DMS 273 treated with DMSO at 0.1 percent for 48 hours (cell line): Measurements from ENCODE around the gene GPATCH2L.

Experiments
- DNase-seq: peaks from one replicate; lab custom pipeline; 2025; lab: John Stamatoyannopoulos, UW

GPATCH2L gene

DNA sequence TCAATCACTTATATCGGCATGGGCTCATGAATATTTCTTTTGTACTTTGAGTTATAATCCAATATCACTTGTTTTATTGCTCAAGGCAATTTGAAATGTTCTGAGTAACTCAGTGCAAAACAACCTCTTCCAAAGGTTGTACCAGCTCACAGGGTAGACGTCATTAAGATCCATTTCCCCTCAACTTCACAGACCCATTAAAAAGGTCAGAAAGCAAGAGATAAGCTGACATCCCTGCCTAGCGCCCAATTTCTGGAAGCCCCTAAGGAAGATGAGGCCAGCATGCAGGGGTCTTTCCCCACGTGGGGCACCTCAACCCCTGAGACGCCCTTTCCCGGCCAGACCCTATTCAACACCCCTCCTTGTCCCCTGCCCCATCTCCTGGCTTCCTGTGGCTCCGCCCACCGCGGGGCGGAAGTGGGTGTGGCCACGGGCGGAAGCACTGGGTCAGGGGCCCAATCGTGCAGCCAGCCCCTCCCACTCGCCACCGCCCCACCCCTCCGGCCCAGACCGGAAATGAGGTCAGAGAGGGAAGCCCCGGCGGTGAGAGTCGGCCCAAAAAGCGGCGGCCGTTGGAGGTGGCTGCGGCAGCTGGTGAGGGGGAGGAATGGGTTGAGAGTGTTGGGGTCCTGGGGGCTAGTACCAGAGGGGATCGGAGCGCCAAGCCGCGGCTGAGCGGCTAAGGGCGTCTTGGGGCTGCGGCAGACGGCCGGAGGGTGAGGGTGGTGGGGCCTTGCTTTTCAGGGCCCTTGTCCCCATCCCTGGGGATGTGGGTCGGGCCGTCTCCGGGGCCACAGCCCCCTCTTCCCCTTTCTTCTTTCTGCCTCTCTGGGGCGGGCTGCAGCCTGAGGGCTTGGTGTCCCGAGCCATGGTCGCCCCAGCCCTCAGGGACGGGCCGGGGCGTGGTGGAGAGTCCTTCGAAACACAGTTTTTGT is at the start of gene GPATCH2L:
GPATCH2L (plus strand) TSS at position 525 of the 935 bp plus-strand sequence. CDS start 2,442 bp downstream, outside the sequence.
- DNase-seq, result peak; percentile 68

DNA sequence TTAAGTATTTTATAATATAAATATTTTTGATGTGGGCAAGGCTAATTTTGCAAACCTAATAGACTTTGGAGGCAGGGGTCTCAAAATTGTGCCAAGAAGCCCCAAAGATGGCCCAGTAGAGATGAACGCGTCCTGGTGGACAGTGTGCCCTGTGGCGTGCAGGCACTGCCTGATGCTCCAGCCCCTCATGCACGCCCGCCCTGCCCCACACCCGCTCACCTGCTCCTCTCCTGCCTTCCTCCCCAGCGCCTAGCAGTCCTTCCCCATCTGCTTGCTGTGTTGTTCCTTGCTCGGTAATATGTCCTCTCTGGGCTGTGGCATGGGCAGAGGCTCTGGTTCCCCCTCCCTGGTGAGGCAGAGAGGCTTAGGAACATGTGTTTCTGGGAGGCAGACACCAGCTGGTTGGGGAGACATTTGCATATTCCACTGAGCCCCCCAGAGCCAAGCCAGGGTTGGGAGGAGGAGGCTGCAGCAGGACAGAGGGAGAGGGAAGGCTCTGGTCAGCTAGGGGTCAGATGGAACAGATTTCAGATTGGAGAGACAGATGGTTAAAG is 46.8 kb upstream of the GPATCH2L start:
- DNase-seq, result peak; percentile 79

DNA sequence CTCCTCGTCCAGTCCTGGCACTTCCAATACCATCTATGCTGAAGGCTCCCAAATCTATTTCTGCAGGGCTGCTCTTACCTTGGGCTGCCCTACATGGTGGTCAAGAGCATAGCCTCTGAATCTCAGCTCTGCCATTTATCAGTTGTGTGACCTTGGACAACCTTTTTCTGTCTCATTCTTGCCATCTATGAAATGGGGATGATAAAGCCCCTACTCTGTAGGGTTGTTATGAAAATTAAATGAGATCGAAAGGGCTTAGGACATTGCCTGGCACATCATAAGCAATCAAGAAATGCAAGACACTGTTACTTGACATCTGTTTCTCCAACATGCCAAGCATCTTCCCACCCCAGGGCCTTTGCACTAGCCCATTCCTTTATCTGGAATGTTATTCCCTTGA is 45.5 kb upstream of the GPATCH2L start:
- no peak for DNase-seq

DNA sequence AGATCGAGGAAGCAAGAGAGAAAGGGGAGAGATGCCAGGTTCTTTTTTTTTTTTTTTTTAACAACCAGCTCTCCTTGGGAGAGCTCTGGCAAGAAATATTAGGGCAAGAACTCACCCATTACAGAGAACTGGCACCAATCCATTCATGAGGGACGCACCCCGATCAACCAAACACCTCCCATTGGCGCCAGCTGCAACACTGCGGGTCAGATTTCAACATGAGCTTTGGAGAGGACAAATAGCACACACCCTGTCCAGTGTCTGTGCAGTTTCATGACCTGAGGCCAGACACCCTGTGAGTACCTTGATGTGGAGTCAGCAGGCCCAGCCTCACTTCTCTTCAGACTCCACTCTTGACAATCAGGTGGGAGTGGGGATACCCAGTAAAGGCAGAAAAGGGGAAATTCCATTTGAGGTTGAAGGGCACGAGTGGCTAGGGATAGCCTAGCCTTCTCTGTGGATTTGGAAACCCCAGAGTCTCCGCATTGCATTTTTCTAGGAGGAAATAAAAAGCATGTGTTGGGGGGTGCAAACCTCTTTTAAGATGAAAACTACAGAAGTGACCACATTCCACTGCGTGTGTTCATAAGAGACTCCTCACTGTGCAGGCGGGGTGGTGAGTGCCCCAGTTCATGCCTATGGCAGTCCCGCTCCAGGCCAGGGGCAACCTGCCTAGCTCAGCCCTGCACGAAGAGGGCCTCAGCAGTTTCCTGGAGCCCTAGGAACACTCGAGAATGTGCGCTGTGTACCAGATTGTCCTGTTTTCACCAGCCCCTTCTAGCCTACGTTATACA is 42.4 kb upstream of the GPATCH2L start:
- DNase-seq, result no peak

DNA sequence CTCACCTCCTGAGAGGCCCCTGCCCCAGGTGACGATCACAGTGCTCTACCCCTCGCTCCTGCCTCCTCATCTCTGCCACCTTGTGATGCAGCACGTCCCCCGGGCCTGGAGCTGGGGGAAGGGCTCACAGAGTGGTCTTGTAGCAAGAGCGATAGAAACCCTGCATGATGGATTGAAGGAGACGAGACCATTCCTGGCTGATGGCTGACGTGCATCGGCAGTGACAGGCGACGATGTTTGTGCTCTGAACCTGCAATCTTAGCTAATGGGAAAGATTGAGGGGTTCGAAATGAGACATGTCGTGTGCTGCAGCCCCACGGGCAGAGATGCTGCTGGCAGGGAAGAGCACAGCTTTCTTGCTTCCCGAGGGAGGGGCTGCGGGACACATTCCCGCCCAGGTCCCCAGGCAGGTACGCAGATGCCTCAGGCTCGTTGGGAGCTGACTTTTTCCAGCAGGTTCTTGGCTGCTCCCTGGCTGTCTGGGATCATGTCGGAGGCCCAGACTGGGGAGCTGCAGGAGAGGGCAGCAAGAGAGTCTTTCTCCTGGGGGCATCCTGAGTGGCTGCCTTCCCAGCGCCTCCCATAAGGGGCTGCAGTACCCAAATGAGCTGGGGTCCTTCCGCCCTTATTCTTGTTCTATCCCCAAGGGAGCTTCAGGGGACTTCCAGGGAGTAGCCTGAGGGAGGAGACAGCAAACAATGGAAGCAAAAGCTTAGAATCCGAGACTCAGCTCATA is 38.7 kb upstream of the GPATCH2L start:
- no peak for DNase-seq

DNA sequence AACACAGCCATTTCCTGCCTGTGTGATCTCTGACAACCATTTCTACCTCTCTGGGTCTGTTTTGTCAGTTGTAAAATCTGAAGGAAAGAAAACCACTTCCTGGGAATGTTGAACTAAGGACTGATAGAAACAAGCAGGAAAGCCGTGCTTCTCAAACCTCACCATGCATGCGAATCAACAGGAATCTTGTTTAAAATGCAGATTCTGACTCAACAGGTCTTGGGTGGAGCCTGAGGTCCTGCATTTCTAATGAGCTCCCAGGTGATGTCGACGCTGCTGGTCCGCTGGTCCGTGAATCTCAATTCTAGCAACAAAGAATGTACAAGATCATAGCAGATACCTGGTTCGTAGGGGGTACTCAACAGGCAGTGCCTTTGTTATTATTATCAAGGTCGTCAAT is 38.0 kb upstream of the GPATCH2L start:
- no peak for DNase-seq

DNA sequence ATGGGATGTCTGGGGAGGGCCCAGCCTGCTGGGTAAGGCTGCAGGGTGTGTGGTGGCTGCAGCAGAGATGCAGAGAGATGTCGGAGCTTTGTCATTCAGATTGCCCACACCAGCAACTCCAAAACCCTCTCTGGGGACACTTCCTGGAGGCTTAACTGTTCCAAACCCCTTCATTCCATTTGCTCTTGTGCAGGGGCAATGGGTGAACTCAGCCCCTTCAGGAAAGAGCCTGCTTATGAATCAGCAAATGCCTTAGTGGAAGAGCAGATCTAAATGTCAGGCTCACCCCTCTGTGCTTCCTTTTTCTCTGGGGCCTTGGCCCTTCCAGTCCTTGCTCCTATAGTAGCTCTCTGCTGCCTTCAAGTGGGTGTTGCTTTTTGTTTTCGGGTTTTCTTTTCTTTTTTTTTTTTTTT is 36.7 kb upstream of the GPATCH2L start:
- no peak for DNase-seq

DNA sequence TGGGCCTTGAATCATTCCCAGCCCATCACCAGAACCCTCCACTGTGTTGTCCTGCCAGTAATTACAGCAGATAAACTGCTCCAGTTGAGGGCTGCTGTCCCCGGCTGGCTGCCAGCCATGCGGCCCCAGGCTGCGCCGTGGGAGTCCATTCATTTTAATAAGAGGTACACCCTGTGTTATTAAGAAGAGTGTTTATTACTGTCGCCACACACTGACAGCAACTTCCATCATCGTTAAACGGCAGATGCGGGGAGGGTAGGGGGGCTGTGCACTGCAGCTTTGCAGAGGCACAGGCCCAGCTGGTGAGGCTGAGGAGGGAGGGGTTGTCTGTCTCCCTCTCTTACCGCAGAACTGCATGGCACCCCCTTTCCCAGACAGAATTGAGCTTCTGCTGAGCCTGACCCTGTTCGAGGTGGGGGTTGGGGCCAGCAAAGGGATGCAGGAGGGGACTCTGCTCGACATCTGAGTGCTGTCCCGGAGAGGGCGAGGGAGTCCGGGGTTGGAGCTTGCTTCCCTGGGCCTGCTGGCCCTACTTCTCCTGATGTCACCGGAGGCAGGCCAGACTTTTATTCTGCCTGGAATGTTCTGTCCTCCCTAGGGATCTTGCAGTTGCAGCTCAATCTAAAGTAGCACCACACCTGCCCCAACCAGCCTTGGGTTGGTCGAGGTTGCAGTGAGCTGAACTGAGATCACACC is 33.8 kb upstream of the GPATCH2L start:
- peak; percentile 38 for DNase-seq

DNA sequence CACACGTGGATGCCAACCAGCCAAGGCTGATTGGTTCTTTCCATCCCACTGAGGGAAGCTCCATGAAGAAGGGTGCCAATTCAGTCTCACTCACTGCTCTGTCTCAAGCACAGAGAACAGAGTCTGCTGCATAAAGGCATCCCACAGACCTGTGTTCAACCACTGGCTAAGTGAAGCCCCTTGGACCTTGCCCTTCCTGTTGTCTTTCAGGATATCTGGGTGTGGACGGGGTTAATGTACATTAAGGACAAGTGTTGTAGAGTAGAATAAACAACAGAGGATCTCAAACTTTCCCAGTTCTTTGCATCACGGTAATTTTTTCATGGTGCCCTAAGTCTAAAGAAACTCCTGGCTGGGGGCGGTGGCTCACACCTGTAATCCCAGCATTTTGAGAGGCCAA is 33.1 kb upstream of the GPATCH2L start:
- no peak for DNase-seq

DNA sequence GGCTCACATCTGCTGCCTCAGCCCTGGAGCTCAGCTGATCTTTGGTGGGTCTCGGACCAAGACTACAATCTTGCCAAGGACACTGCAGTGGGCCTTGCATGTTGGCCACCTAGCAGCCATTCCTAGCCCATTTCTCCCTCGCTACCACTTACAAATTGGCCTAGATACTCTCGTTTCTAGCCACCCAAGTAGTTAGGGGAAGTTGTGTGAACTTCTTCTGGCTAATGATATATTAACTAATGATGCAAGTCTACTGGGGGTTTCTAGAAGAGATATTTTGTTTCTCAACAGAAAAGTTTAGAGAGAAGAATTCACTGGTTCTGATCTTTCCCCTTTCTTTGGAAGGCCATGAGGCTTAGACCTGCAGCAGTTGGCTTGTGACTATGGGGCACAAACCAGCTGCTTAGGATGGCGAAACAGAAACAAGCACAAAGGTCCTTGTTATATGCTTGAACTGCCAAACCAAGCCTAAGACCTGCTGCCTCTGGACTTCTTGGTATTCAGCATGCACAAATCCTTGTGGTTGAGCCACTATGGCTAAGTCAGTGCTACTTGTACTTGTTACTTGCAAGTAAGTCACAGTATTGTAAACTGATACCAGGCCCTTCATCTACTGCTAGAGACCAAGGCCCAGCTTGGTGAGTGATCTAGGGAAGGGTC is 30.5 kb upstream of the GPATCH2L start:
- no peak for DNase-seq

DNA sequence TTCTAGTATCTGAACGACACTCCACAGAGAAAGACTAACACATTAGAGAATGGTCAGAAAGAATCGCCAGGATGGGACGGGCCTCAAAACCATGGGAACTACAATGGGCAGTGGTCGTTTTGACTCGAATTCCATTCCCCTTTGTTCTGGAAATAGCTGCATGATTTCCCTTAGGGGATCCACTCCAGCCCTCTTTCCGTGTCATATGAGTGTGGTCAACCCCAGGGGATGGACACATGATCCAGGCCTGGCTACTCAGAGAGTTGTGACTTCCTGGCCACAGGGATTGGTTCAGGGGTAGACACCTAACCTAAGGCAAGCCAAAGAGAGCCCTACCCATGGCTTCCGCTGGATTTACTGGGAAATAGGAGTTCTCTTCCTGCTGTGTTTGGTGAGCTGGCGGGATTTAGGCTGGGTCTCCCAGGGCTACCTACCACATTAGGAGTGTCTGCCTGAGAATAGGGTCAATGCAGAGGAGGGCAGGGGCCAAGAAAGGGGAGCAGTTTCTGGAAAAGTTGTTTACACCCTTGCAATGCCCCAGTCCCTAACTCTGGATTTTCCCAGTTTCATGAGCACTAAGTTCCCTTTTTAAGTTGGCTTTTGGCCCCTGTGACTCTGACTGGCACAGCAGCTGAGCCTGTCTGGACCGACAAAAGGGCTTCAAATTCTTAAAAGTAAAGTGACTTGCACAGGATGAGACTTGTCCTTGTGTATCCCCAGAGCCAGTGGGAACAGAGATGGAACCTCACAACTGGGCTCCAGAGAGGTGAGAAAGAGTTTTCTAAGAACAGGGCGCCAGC is 28.1 kb upstream of the GPATCH2L start:
- DNase-seq, result no peak

DNA sequence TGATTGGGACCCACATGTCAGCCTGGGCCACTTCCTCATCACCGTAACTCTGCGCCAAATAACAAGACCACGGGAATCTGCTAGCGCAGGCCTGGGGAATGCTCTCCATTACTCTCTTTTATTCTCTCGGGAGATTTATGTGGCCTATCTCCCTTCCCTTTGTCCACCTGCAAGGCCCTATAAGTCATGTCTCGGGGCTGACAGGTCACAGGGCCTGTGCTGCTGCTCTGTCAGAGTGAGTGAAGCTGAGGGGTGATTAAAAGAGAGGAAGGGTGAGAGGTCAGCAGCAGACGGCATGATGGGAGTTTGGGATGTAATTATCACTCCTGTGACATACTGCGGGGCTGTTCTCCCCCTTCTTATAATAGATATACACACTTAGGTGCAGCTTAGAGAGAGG is 26.2 kb upstream of the GPATCH2L start:
- DNase-seq, result no peak

DNA sequence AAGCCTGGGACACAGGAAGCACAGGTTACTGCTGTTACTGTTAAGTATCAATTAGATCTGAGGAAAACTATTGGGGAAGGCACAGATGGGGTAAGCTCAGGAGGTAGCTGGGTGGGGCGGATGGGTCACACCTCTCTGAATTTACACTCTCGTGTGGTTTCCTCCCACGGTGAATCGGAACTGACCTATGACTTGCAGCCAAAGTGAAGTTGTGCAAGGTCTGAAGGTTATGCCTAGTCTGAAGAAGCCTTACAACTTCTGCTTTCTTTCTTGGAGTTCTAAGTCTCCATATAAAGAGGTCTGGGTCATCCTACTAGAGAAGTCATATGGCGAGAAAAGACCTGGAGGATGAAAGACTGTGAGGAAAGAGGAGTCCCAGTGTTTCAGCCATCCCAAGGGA is 25.6 kb upstream of the GPATCH2L start:
- DNase-seq, result no peak

DNA sequence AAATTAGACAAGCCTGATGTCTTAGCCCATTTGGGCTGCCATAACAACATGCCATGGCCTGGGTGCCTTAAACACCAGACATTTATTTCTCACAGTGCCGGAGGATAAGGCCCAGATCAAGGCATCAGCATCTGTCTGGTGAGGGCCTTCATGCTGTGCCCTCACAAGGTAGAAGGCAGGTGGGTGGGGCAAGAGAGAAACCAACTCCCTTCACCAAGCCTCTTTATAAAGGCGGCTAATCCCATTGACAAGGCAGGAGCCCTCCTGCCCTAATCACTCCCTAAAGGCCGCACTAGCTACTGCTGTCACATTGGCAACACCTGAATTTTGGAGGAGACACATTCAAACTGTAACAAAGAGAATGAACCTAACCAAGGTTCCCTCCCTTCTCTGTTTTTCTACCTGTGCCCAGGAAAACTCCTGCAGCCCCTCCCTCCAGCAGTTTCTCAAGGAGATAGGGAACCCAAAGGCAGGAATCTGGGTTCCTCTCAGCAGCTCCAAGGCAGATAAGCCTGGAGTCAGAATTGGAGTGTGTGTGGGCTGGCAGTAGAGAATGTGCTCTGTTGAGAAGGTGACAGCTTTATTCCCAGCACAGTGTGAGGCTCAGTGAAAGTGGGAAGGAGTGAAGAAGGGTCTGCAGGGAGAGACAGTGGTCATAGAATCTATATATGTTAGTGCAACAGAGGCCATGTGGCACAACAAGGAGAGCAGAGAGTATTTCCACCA is 21.7 kb upstream of the GPATCH2L start:
- DNase-seq, result no peak

DNA sequence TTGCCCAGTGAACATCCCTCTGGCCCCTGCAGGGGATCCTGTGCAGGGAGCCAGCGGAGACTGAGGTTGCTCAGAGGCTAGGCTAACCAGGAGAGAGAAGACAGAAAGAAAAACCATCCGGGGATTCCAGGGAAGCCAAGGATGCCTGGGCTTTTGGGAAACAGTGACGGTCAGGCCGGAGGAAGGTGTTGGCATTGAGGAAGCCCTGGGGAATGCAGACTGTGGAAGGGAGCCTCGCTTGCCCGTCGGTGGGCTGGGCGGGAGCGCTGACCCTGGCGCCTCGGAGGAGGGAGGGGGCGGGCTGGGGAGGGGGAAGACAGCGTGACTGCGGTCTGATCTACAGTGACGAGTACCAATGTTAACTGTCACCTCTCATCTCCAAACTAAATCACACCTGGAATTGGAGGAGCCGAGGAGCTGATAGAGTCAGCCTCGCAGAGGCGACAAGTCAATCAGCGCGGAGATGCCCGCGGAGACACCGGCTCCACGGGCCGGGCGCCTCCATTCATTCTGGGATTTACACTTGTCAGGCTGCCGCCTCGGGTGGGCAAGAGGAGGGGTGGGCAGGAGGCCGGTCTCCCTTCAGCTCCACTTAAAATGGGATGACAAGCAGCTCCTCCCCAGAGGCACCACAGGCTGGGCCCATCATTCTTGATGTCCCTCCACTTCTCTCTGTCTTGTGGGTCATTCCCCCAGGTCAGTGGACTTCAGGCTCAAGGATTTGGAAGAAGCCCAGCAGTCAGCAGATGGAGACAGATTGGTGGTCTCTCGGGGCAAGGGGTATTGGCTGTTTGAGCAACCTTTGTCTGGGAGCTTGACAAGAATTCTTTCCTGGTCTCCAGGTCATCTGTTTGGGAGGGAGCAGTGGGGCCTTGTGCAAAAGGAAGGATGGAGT is 20.4 kb upstream of the GPATCH2L start:
- no peak for DNase-seq

DNA sequence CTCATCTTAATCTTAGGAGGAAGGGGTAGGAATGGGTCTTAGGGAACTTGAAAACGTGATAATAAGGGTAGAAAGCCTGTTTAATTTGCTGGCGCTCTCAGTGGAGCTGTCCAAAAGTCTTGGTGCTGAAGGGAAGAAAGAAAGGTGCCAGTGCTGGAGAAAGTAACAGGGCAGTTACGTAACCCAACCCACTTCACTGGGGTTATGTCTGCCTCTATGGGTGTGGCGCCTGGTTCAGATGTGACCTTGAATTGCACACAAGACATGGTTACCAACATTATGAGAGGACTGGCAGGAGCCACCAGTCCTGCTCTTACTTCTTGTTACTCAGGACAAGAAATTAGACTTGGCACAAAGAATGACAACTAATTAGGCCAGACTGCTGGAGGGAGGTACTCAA is 18.6 kb upstream of the GPATCH2L start:
- no peak for DNase-seq

DNA sequence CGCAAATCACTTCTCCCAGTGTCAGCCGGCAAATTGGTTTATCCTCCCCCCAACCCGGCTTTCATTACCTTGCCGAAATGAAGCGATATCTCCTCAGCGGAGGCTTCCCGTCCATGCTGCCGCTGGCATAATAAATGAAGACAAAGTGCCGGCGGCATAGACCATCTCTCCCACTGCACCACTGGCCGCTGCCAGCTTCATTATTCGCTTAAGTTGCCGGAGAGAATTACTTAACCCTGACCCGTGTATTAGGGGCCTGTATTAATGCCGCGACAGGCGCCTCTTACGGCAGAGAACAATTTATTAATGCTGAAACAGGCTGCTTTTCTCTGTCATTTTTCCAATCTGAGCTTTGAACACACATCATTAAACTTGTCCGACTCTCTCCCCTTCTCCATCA is 17.5 kb upstream of the GPATCH2L start:
- DNase-seq, result no peak

DNA sequence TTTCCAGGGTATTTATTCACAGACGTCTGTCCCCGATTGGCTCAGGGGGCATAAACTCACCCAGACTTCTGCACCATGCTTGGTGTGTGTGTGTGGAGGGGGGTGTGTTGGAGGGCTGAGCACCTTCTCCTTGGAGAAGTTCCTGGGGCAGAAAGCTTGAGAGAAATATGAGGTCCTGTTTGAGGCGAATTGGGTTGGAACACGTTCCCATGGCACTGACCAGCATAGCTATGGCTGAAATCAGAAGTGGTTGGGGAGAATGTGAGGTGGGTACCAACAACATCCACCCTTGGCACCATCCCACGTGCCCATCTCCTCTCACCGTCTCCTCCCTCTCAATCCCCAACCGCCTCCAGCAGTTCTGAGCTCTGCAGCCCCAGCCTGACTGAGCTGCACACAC is 16.0 kb upstream of the GPATCH2L start:
- DNase-seq, result no peak
